Activated T-cell treated with anti-CD3 and anti-CD28 coated beads, Interleukin-2, amount 50 U/mL, for 72 hours (primary cell): ENCODE measurements around the gene OSBPL8. TPM values are rescaled to one million over a fixed set of nuclear protein-coding genes. Genes with fewer than 3 reads are reported as not detected.
A peak's percentile ranks its signal among the peaks of the same experiment; 100 is the strongest.

Experiments
- ATAC-seq, 2 donors: fragments of 150-1000 bp; cut with Tn5 transposase; replicated peaks in 1 of 2; 2 replicates each; pipeline ENCODE4 v1.10.0; 2021; ENCODE audit warnings: moderate library complexity in 2 of 2, mild to moderate bottlenecking in 1 of 2
- DNase-seq, 2 donors: peaks; one replicate each; pipeline ENCODE4 v3.0.0; 2021 to 2022; ENCODE audit warnings: mixed read lengths in 1 of 2
- H3K27ac Mint-ChIP-seq: one replicate; pipeline ENCODE4 v1.8.0; 2022; ENCODE audit warnings: mild to moderate bottlenecking, moderate library complexity, mixed read lengths
- H3K27me3 Mint-ChIP-seq: one replicate; pipeline ENCODE4 v1.8.0; 2022; ENCODE audit warnings: low read depth, mixed read lengths
- H3K36me3 Mint-ChIP-seq, 2 donors: one replicate each; pipeline ENCODE4 v1.8.0; 2022; ENCODE audit warnings: mixed read lengths in 2 of 2, mild to moderate bottlenecking in 1 of 2; ENCODE audit not compliant: insufficient read depth in 2 of 2
- H3K4me1 Mint-ChIP-seq: one replicate; pipeline ENCODE4 v1.8.0; 2022; ENCODE audit warnings: low read depth, mixed read lengths
- H3K4me3 Mint-ChIP-seq, 2 donors: one replicate each; pipeline ENCODE4 v1.8.0; 2022; ENCODE audit warnings: mild to moderate bottlenecking in 2 of 2, mixed read lengths in 2 of 2, moderate library complexity in 2 of 2
- H3K9me3 Mint-ChIP-seq, 2 donors: one replicate each; pipeline ENCODE4 v1.8.0; 2022; ENCODE audit warnings: mixed read lengths in 2 of 2
- total RNA-seq, 2 donors: library from RNA; stranded (reverse); gene quantifications; one replicate each; pipeline ENCODE4 v1.2.3, GENCODE V29; 2022

Gene OSBPL8
- total RNA-seq, 2 donors from 2014 or later = 75.0 to 75.6 TPM

- no peak overlapping the region for H3K27ac Mint-ChIP-seq
- H3K9me3 Mint-ChIP-seq = no peaks in the 10 kb centered on the region
- no peak for ATAC-seq
- H3K36me3 Mint-ChIP-seq = no peaks in the 10 kb centered on the region
- no peak overlapping the region for H3K4me3 Mint-ChIP-seq
- H3K27me3 Mint-ChIP-seq = no peaks in the 10 kb centered on the region
- no peak for DNase-seq
- peaks cover 13% of the 10 kb centered on the region for H3K4me1 Mint-ChIP-seq
Measured at GRCh38 chr12:76413121-76413520, 146.4 kb downstream of the OSBPL8 start.

- Mint-ChIP-seq H3K27me3 (no peaks in the 10 kb centered on the region), H3K9me3 (no peaks in the 10 kb centered on the region), H3K36me3 (no peaks in the 10 kb centered on the region), H3K27ac (peak overlapping the region; percentile 35), H3K4me1 (no peaks in the 10 kb centered on the region), H3K4me3 (no peak overlapping the region)
- no peak for ATAC-seq
- no peak for DNase-seq
Measured at GRCh38 chr12:76410781-76411180, 148.8 kb downstream of the OSBPL8 start.

GRCh38 chr12:76410371-76410770 is 149.2 kb downstream of the OSBPL8 start:
- no peaks in the 10 kb centered on the region for H3K9me3 Mint-ChIP-seq
- no peak overlapping the region for H3K27ac Mint-ChIP-seq
- H3K4me3 Mint-ChIP-seq = no peak overlapping the region
- H3K36me3 Mint-ChIP-seq = no peaks in the 10 kb centered on the region
- ATAC-seq (no peak), DNase-seq (no peak)
- H3K4me1 Mint-ChIP-seq = no peaks in the 10 kb centered on the region
- no peaks in the 10 kb centered on the region for H3K27me3 Mint-ChIP-seq

GRCh38 chr12:76409074-76409473 is 150.5 kb downstream of the OSBPL8 start:
- no peaks in the 10 kb centered on the region for H3K4me1 Mint-ChIP-seq
- no peaks in the 10 kb centered on the region for H3K9me3 Mint-ChIP-seq
- H3K36me3 Mint-ChIP-seq = no peaks in the 10 kb centered on the region
- H3K27ac Mint-ChIP-seq = no peak overlapping the region
- no peaks in the 10 kb centered on the region for H3K27me3 Mint-ChIP-seq
- DNase-seq = no peak
- no peak for ATAC-seq
- H3K4me3 Mint-ChIP-seq = no peak overlapping the region

- Mint-ChIP-seq H3K4me1 (no peaks in the 10 kb centered on the region), H3K4me3 (no peak overlapping the region), H3K9me3 (no peaks in the 10 kb centered on the region), H3K27me3 (no peaks in the 10 kb centered on the region), H3K27ac (no peak overlapping the region), H3K36me3 (no peaks in the 10 kb centered on the region)
- ATAC-seq = no peak
- DNase-seq = no peak
Measured at GRCh38 chr12:76407710-76408109, 151.9 kb downstream of the OSBPL8 start.

GRCh38 chr12:76402259-76402658 is 157.3 kb downstream of the OSBPL8 start:
- no peaks in the 10 kb centered on the region for H3K36me3 Mint-ChIP-seq

GRCh38 chr12:76400136-76400535 is 159.4 kb downstream of the OSBPL8 start:
- ATAC-seq = no peak
- no peaks in the 10 kb centered on the region for H3K4me1 Mint-ChIP-seq
- no peak overlapping the region for H3K4me3 Mint-ChIP-seq
- DNase-seq = no peak
- no peaks in the 10 kb centered on the region for H3K9me3 Mint-ChIP-seq
- H3K27ac Mint-ChIP-seq = no peak overlapping the region
- no peaks in the 10 kb centered on the region for H3K27me3 Mint-ChIP-seq
- H3K36me3 Mint-ChIP-seq = no peaks in the 10 kb centered on the region

More at GRCh38 chr12:76402259-76402658, 157.3 kb downstream of the OSBPL8 start:
- Mint-ChIP-seq H3K4me3 (no peak overlapping the region), H3K27ac (no peak overlapping the region), H3K9me3 (no peaks in the 10 kb centered on the region), H3K4me1 (no peaks in the 10 kb centered on the region), H3K27me3 (no peaks in the 10 kb centered on the region)
- ATAC-seq (no peak), DNase-seq (no peak)

- no peaks in the 10 kb centered on the region for H3K36me3 Mint-ChIP-seq
- no peaks in the 10 kb centered on the region for H3K4me1 Mint-ChIP-seq
- no peak overlapping the region for H3K27ac Mint-ChIP-seq
- H3K4me3 Mint-ChIP-seq = no peak overlapping the region
- no peak for DNase-seq
- H3K27me3 Mint-ChIP-seq = no peaks in the 10 kb centered on the region
- no peaks in the 10 kb centered on the region for H3K9me3 Mint-ChIP-seq
- ATAC-seq = no peak
Measured at GRCh38 chr12:76399040-76399439, 160.5 kb downstream of the OSBPL8 start.

- DNase-seq = no peak
- Mint-ChIP-seq H3K4me1 (no peaks in the 10 kb centered on the region), H3K27ac (no peak overlapping the region), H3K4me3 (no peak overlapping the region), H3K36me3 (no peaks in the 10 kb centered on the region), H3K27me3 (no peaks in the 10 kb centered on the region), H3K9me3 (no peaks in the 10 kb centered on the region)
- no peak for ATAC-seq
Measured at GRCh38 chr12:76398106-76398505, 161.5 kb downstream of the OSBPL8 start.

- H3K27me3 Mint-ChIP-seq = no peaks in the 10 kb centered on the region
- H3K4me3 Mint-ChIP-seq = no peak overlapping the region
- H3K36me3 Mint-ChIP-seq = peaks cover 1 to 2% of the 10 kb centered on the region in 2 donors
- DNase-seq (no peak), ATAC-seq (no peak)
- H3K4me1 Mint-ChIP-seq = peaks cover 5% of the 10 kb centered on the region
- H3K9me3 Mint-ChIP-seq = no peaks in the 10 kb centered on the region
- H3K27ac Mint-ChIP-seq = no peak overlapping the region
Measured at GRCh38 chr12:76391461-76391860, 168.1 kb downstream of the OSBPL8 start.

- no peaks in the 10 kb centered on the region for H3K27me3 Mint-ChIP-seq
- no peak overlapping the region for H3K4me3 Mint-ChIP-seq
- H3K4me1 Mint-ChIP-seq = peaks cover 5% of the 10 kb centered on the region
- H3K9me3 Mint-ChIP-seq = no peaks in the 10 kb centered on the region
- ATAC-seq = no peak
- no peak for DNase-seq
- peaks cover 1 to 8% of the 10 kb centered on the region in 2 donors for H3K36me3 Mint-ChIP-seq
- peak overlapping the region; percentile 61 for H3K27ac Mint-ChIP-seq
Measured at GRCh38 chr12:76387614-76388013, 172.0 kb downstream of the OSBPL8 start.

GRCh38 chr12:76384560-76384959 is 175.0 kb downstream of the OSBPL8 start:
- Mint-ChIP-seq H3K27ac (no peak overlapping the region), H3K9me3 (no peaks in the 10 kb centered on the region), H3K36me3 (peaks cover 0 to 6% of the 10 kb centered on the region in 2 donors), H3K27me3 (no peaks in the 10 kb centered on the region), H3K4me3 (no peak overlapping the region), H3K4me1 (no peaks in the 10 kb centered on the region)
- ATAC-seq (no peak), DNase-seq (no peak)

- DNase-seq (no peak), ATAC-seq (no peak)
- Mint-ChIP-seq H3K4me3 (no peak overlapping the region), H3K4me1 (no peaks in the 10 kb centered on the region), H3K27ac (no peak overlapping the region), H3K36me3 (peaks cover 0 to 6% of the 10 kb centered on the region in 2 donors), H3K27me3 (no peaks in the 10 kb centered on the region), H3K9me3 (no peaks in the 10 kb centered on the region)
Measured at GRCh38 chr12:76383988-76384387, 175.6 kb downstream of the OSBPL8 start.

- Mint-ChIP-seq H3K27ac (no peak overlapping the region), H3K4me3 (no peak overlapping the region), H3K36me3 (peaks cover 6 to 10% of the 10 kb centered on the region in 2 donors), H3K9me3 (no peaks in the 10 kb centered on the region), H3K27me3 (no peaks in the 10 kb centered on the region), H3K4me1 (peaks cover 9% of the 10 kb centered on the region)
- DNase-seq (no peak), ATAC-seq (no peak)
Measured at GRCh38 chr12:76379261-76379660, 180.3 kb downstream of the OSBPL8 start.
